Measurements from ENCODE around the gene SLC2A5. TPM values are rescaled to one million over a fixed set of nuclear protein-coding genes. Genes with fewer than 3 reads are reported as not detected.
"Not testable (repeated sequence)": the region's sequence is repeated elsewhere in the genome, so short reads cannot be mapped to it uniquely, and the experiment has no call there.

Gene SLC2A5
- total RNA-seq, 1 experiment from 2014 or later, result 0.03 TPM

- H3K27me3 ChIP-seq (ENCODE audit: control insufficient read depth, insufficient read depth, low read length), result no peaks in the 10 kb centered on the region; the same call in 1 of the 2 replicates
- H3K4me3 ChIP-seq (ENCODE audit: insufficient read depth, low read depth, low read length), result no peak overlapping the region
- DNase-seq, result no peak
- H3K36me3 ChIP-seq (replicated peaks; ENCODE audit: control insufficient read depth, insufficient read depth, low read length), result no peaks in the 10 kb centered on the region
Observed at GRCh38 chr1:9004031-9004699, 65.3 kb downstream of the SLC2A5 start.

DNA sequence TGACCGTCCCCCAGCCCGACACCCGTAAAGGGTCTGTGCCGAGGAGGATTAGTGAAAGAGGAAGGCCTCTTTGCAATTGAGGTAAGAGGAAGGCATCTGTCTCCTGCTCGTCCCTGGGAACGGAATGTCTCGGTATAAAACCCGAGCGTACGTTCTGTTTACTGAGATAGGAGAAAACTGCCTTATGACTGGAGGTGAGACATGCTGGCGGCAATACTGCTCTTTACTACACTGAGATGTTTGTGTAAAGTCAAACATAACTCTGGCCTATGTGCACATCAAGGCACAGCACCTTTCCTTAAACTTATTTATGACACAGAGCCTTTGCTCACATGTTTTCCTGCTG, 67.2 kb downstream of the SLC2A5 start:
- not testable (repeated sequence) for H3K4me3 ChIP-seq (ENCODE audit: insufficient read depth, low read depth, low read length); DNase-seq; H3K36me3 ChIP-seq (replicated peaks; ENCODE audit: control insufficient read depth, insufficient read depth, low read length); H3K27me3 ChIP-seq (ENCODE audit: control insufficient read depth, insufficient read depth, low read length)

DNA sequence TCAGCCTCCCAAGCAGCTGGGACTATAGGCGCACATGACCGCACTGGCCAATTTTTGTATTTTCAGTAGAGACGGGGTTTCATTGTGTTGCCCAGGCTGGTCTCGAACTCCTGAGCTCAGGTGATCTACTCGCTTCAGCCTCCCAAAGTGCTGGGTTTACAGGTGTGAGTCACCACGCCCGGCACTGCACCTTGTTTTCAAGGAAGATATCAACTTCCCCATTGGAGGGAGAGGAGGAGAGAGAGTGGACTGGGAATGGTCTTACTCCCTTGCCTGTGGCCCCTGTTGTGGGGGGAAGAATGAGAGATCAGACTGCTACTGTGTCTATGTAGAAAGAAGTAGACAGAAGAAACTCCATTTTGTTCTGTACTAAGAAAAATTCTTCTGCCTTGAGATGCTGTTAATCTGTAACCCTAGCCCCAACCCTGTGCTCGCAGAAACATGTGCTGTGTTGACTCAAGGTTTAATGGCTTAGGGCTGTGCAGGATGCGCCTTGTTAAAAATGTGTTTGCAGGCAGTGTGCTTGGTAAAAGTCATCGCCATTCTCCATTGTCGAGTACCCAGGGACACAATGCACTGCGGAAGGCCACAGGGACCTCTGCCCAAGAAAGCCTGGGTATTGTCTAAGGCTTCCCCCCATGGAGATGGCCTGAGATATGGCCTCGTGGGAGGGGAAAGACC, 67.8 kb downstream of the SLC2A5 start:
- DNase-seq; H3K27me3 ChIP-seq (ENCODE audit: control insufficient read depth, insufficient read depth, low read length); H3K4me3 ChIP-seq (ENCODE audit: insufficient read depth, low read depth, low read length); H3K36me3 ChIP-seq (replicated peaks; ENCODE audit: control insufficient read depth, insufficient read depth, low read length): not testable (repeated sequence)

DNA sequence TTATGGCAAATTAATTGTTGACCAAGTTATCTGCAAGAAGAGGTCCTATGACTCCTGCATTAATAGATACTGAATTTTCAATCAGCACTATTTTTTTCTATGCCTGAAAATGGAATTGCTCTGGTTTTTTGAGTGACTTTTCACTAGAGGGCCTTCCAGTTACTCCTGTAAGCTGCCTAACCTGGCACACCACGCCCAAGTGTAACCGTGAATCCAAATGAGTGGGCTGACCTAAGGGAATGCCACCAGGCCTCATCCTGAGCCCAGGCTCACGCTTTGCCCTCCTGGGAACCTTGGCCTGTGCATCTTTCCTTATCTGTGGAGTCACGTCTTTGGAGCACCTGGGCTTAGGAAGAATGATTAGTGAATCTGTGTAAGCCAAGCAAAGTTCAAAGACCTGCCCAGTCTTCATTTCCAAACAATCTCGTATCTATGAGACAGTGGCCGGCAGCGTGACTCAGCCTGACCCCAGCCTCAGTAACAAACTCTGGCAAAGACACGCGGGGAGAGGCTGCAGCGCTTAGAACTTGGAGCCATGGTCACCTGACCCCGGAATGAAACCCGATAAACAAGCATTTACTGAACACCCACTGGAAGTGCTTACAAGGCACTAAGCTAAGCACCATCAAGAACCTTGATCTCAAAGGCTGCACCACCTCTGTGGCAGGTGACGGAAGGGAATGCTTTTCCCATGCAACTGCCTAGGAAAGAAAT, 75.3 kb downstream of the SLC2A5 start:
- not testable (repeated sequence) for DNase-seq; H3K27me3 ChIP-seq (ENCODE audit: control insufficient read depth, insufficient read depth, low read length); H3K4me3 ChIP-seq (ENCODE audit: insufficient read depth, low read depth, low read length); H3K36me3 ChIP-seq (replicated peaks; ENCODE audit: control insufficient read depth, insufficient read depth, low read length)

GRCh38 chr1:8992936-8993687, 76.3 kb downstream of the SLC2A5 start:
- H3K27me3 ChIP-seq (ENCODE audit: control insufficient read depth, insufficient read depth, low read length), result no peaks in the 10 kb centered on the region
- DNase-seq, result no peak
- H3K36me3 ChIP-seq (replicated peaks; ENCODE audit: control insufficient read depth, insufficient read depth, low read length), result no peaks in the 10 kb centered on the region
- H3K4me3 ChIP-seq (ENCODE audit: insufficient read depth, low read depth, low read length), result no peak overlapping the region

- DNase-seq, result no peak
- Histone ChIP-seq H3K36me3 (replicated peaks; ENCODE audit: control insufficient read depth, insufficient read depth, low read length) (no peaks in the 10 kb centered on the region), H3K4me3 (ENCODE audit: insufficient read depth, low read depth, low read length) (no peak overlapping the region), H3K27me3 (ENCODE audit: control insufficient read depth, insufficient read depth, low read length) (no peaks in the 10 kb centered on the region)
Observed at GRCh38 chr1:8989821-8990220, 79.6 kb downstream of the SLC2A5 start.

- H3K4me3 ChIP-seq (ENCODE audit: insufficient read depth, low read depth, low read length), result no peak overlapping the region
- no peaks in the 10 kb centered on the region for H3K27me3 ChIP-seq (ENCODE audit: control insufficient read depth, insufficient read depth, low read length)
- DNase-seq, result no peak
- H3K36me3 ChIP-seq (replicated peaks; ENCODE audit: control insufficient read depth, insufficient read depth, low read length), result no peaks in the 10 kb centered on the region
Observed at GRCh38 chr1:8989061-8989460, 80.4 kb downstream of the SLC2A5 start.

GRCh38 chr1:8988618-8988967, 80.8 kb downstream of the SLC2A5 start:
- Histone ChIP-seq H3K4me3 (ENCODE audit: insufficient read depth, low read depth, low read length) (no peak overlapping the region), H3K27me3 (ENCODE audit: control insufficient read depth, insufficient read depth, low read length) (no peaks in the 10 kb centered on the region), H3K36me3 (replicated peaks; ENCODE audit: control insufficient read depth, insufficient read depth, low read length) (no peaks in the 10 kb centered on the region)
- no peak for DNase-seq

- peak; percentile 89 for DNase-seq
- Histone ChIP-seq H3K36me3 (replicated peaks; ENCODE audit: control insufficient read depth, insufficient read depth, low read length) (no peaks in the 10 kb centered on the region), H3K27me3 (ENCODE audit: control insufficient read depth, insufficient read depth, low read length) (no peaks in the 10 kb centered on the region), H3K4me3 (ENCODE audit: insufficient read depth, low read depth, low read length) (no peak overlapping the region)
Observed at GRCh38 chr1:8987881-8988617, 81.4 kb downstream of the SLC2A5 start.

- Histone ChIP-seq H3K4me3 (ENCODE audit: insufficient read depth, low read depth, low read length) (no peak overlapping the region), H3K27me3 (ENCODE audit: control insufficient read depth, insufficient read depth, low read length) (no peaks in the 10 kb centered on the region), H3K36me3 (replicated peaks; ENCODE audit: control insufficient read depth, insufficient read depth, low read length) (no peaks in the 10 kb centered on the region)
- no peak for DNase-seq
Observed at GRCh38 chr1:8986814-8987190, 82.6 kb downstream of the SLC2A5 start.

- DNase-seq, result no peak
- H3K36me3 ChIP-seq (replicated peaks; ENCODE audit: control insufficient read depth, insufficient read depth, low read length), result no peaks in the 10 kb centered on the region
- no peaks in the 10 kb centered on the region for H3K27me3 ChIP-seq (ENCODE audit: control insufficient read depth, insufficient read depth, low read length)
- H3K4me3 ChIP-seq (ENCODE audit: insufficient read depth, low read depth, low read length), result no peak overlapping the region
Observed at GRCh38 chr1:8985915-8986813, 83.3 kb downstream of the SLC2A5 start.
